PC-3 (cell line): ENCODE measurements around the gene CD7. TPM values are rescaled to one million over a fixed set of nuclear protein-coding genes. Genes with fewer than 3 reads are reported as not detected.

ENCODE experiments used
- ATAC-seq: fragments of 200-7000 bp; cut with Tn5 transposase; 2 replicates; pipeline ENCODE4 v1.9.1; 2020; ENCODE audit warnings: mild to moderate bottlenecking, moderate library complexity
- BruUV-seq: library from RNA; stranded (reverse); fragments of 400-500 nt; replicated peaks from 2 replicates; lab custom pipeline; 2021; lab: Mats Ljungman, UMichigan
- CTCF ChIA-PET: fragments of 300-600 bp; sonication (Branson Sonifier 250); formaldehyde crosslinking; loops from one replicate; lab custom pipeline; 2022; ENCODE audit warnings: antibody characterized with exemption; lab: Charles Lee
- POLR2A ChIA-PET: fragments of 300-600 bp; sonication (Branson Sonifier 250); formaldehyde crosslinking; loops from one replicate; lab custom pipeline; 2022; ENCODE audit warnings: antibody characterized with exemption; ENCODE audit not compliant: unreplicated experiment; lab: Charles Lee
- DNase-seq: peaks from one replicate; pipeline ENCODE4 v3.0.0-alpha.2; 2015
- H2AFZ ChIP-seq: fragments of 300-600 bp; sonication (generic); 2 replicates; pipeline ENCODE4 v1.6.0; 2016; ENCODE audit warnings: antibody characterized with exemption, low read length
- H3F3A ChIP-seq: fragments of 300-600 bp; sonication (generic); one replicate; pipeline ENCODE4 v1.6.0; 2017; ENCODE audit warnings: antibody characterized with exemption, low read length, control low read depth, mild to moderate bottlenecking; ENCODE audit not compliant: unreplicated experiment
- H3K27ac ChIP-seq: fragments of 300-600 bp; sonication (generic); 2 replicates; pipeline ENCODE4 v1.5.1; 2016; ENCODE audit warnings: mild to moderate bottlenecking, low read length
- H3K27me3 ChIP-seq: fragments of 300-600 bp; sonication (generic); 2 replicates; pipeline ENCODE4 v1.6.1; 2016; ENCODE audit warnings: low read length, mixed read lengths
- H3K36me3 ChIP-seq: fragments of 300-600 bp; sonication (generic); 2 replicates; pipeline ENCODE4 v1.6.1; 2016; ENCODE audit warnings: low read depth, mixed run types, low read length, mixed read lengths
- H3K4me1 ChIP-seq: fragments of 300-600 bp; sonication (generic); 2 replicates; pipeline ENCODE4 v1.5.1; 2016; ENCODE audit warnings: low read length; ENCODE audit not compliant: insufficient read depth
- H3K4me2 ChIP-seq: fragments of 300-600 bp; sonication (generic); 2 replicates; pipeline ENCODE4 v1.6.0; 2016; ENCODE audit warnings: low read length
- H3K4me3 ChIP-seq: fragments of 300-600 bp; sonication (generic); 2 replicates; pipeline ENCODE4 v1.5.1; 2016; ENCODE audit warnings: mild to moderate bottlenecking, low read length, mixed read lengths
- H3K79me2 ChIP-seq: fragments of 300-600 bp; sonication (generic); 2 replicates; pipeline ENCODE4 v1.6.1; 2017; ENCODE audit warnings: low read length, mixed read lengths
- H3K9ac ChIP-seq: fragments of 300-600 bp; sonication (generic); 2 replicates; pipeline ENCODE4 v1.6.0; 2016; ENCODE audit warnings: mild to moderate bottlenecking, low read length
- H3K9me2 ChIP-seq: fragments of 300-600 bp; sonication (generic); replicated peaks from 2 replicates; pipeline ENCODE4 v1.6.1; 2016; ENCODE audit warnings: mixed run types, low read length, mixed read lengths
- H3K9me3 ChIP-seq: fragments of 300-600 bp; sonication (generic); 2 replicates; pipeline ENCODE4 v1.6.1; 2016; ENCODE audit warnings: low read length, mixed read lengths
- H4K20me1 ChIP-seq: fragments of 300-600 bp; sonication (generic); 2 replicates; pipeline ENCODE4 v1.6.1; 2016; ENCODE audit warnings: low read length, mixed read lengths
- EZH2 ChIP-seq: fragments of 300-600 bp; sonication (generic); IDR thresholded peaks from one replicate; pipeline ENCODE4 v1.6.1; 2017; ENCODE audit warnings: antibody characterized with exemption, mild to moderate bottlenecking, low read length; ENCODE audit not compliant: unreplicated experiment
- EZH2phosphoT487 ChIP-seq: fragments of 300-600 bp; sonication (generic); IDR thresholded peaks from 2 replicates; pipeline ENCODE4 v1.6.1; 2018; ENCODE audit warnings: mild to moderate bottlenecking, antibody characterized with exemption, low read length, borderline replicate concordance
- intact Hi-C: fragments of 100-400 bp; cut with micrococcal nuclease; formaldehyde crosslinking; loops from 2 replicates; pipeline ENCODE4 v1.9.0; 2023
- total RNA-seq: library from RNA; depleted of rRNA; stranded (reverse); fragments of >200 nt; gene quantifications from 2 replicates; pipeline ENCODE4 v1.2.3, GENCODE V29; 2014
- TF ChIP-seq, protein P1 (sequence below): fragments of 300-600 bp; sonication (generic); conservative IDR thresholded peaks from 2 replicates; pipeline ENCODE4 v1.5.1; 2017; ENCODE audit warnings: antibody characterized with exemption, low read depth, mild to moderate bottlenecking, low read length

CD7 gene
- total RNA-seq, 1 experiment from 2014 or later: 0.15 TPM

DNA sequence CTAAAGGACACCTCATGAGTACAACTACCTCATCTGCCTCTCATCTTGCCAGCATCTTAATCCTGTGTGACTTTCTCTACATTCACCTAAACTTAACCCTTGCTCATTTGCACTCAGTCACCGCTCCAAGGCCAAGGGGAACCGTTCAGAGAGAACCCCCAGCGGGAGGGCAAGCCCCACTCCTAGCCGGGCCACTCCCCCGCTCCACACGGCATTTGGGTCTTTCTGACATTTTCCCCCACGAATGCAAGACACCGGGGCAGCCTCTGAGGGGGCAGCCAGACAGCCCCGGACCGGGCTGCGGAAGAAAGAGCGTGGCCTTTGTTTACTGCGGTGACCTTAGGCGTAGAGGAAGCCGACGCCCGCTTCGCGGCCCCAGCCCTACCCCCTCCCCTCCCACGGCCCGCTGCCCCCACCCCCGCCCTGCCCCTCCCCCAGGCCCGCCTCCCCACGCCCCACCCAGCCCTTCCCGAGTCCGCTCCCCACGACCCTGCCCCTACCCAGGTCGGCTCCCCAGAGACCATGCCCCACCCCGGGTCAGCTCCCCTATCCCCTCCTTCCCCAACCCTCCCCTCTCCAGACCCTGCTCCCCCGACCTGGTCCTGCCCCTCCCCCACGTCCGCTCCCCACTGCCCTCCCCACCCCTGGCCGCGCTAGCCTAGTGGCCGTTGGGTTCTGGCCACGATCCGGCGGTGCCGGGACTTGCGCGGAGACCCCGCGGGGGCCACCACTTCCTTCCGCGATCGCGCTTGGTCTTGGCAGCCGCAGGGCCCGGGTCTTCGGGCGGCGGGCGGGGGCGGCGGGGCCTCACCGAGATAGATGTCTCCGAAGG is 44.7 kb downstream of the CD7 start:
- H3K9me3 ChIP-seq: no peaks in the 10 kb centered on the region
- peak overlapping the region; percentile 81 for H3K27ac ChIP-seq
- H3K9me2 ChIP-seq: no peaks in the 10 kb centered on the region
- ATAC-seq: peak; percentile 4
- H3K79me2 ChIP-seq: peaks cover 65% of the 10 kb centered on the region
- peaks cover 49% of the 10 kb centered on the region for H4K20me1 ChIP-seq
- intact Hi-C loops: no loop called here
- TSS peak; percentile 24 for BruUV-seq
- ChIA-PET CTCF (no interaction called here), POLR2A (no interaction called here)
- H3K9ac ChIP-seq: peak overlapping the region; percentile 99
- peak overlapping the region; percentile 98 for H3K4me3 ChIP-seq
- no peak for TF ChIP-seq EZH2
- TF ChIP-seq EZH2phosphoT487: no peak
- TF ChIP-seq, protein P1, sequence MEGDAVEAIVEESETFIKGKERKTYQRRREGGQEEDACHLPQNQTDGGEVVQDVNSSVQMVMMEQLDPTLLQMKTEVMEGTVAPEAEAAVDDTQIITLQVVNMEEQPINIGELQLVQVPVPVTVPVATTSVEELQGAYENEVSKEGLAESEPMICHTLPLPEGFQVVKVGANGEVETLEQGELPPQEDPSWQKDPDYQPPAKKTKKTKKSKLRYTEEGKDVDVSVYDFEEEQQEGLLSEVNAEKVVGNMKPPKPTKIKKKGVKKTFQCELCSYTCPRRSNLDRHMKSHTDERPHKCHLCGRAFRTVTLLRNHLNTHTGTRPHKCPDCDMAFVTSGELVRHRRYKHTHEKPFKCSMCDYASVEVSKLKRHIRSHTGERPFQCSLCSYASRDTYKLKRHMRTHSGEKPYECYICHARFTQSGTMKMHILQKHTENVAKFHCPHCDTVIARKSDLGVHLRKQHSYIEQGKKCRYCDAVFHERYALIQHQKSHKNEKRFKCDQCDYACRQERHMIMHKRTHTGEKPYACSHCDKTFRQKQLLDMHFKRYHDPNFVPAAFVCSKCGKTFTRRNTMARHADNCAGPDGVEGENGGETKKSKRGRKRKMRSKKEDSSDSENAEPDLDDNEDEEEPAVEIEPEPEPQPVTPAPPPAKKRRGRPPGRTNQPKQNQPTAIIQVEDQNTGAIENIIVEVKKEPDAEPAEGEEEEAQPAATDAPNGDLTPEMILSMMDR: no peak
- no peak for DNase-seq
- H3F3A ChIP-seq: peaks cover 12% of the 10 kb centered on the region
- peak overlapping the region; percentile 89; the same call in 1 of the 2 replicates for H2AFZ ChIP-seq
- peak overlapping the region; percentile 99 for H3K4me2 ChIP-seq
- H3K4me1 ChIP-seq: peaks cover 57% of the 10 kb centered on the region
- H3K27me3 ChIP-seq: no peaks in the 10 kb centered on the region
- H3K36me3 ChIP-seq: peaks cover 10% of the 10 kb centered on the region; the same call in 1 of the 2 replicates

DNA sequence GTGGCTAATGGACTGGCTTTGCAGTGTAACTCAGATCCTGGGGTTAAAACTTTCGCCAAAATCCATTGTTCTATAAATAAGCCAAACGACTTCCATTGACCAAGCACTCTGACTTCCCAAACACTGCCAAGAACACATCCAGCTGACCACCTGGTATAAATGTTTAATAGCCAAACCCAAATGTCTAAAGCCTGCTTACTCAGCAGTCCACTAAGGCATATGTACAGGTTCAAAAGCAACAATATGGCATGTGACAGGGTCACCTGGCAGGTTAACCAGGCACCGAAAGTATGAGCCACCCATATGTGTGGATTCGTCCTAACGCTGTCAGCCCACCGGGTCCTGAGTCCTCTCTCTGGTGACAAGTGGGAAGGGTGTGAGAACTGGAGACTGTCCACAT is 46.0 kb downstream of the CD7 start:
- Histone ChIP-seq H3K4me1 (peaks cover 65% of the 10 kb centered on the region), H3K36me3 (peaks cover 12% of the 10 kb centered on the region), H3K79me2 (peaks cover 78% of the 10 kb centered on the region), H3K4me2 (peak overlapping the region; percentile 98), H3K9me2 (no peaks in the 10 kb centered on the region), H4K20me1 (peaks cover 59% of the 10 kb centered on the region), H3K4me3 (peak overlapping the region; percentile 98), H3K9me3 (no peaks in the 10 kb centered on the region), H3F3A (peaks cover 15% of the 10 kb centered on the region), H3K27ac (no peak overlapping the region; the same call in 1 of the 2 replicates), H3K9ac (peak overlapping the region; percentile 99), H3K27me3 (no peaks in the 10 kb centered on the region), H2AFZ (no peak overlapping the region)
- ChIA-PET CTCF (no interaction called here), POLR2A (no interaction called here)
- no peak for ATAC-seq
- TF ChIP-seq, protein P1: no peak
- TF ChIP-seq EZH2: no peak
- no TSS peak for BruUV-seq
- intact Hi-C loops: no loop called here
- DNase-seq: no peak

DNA sequence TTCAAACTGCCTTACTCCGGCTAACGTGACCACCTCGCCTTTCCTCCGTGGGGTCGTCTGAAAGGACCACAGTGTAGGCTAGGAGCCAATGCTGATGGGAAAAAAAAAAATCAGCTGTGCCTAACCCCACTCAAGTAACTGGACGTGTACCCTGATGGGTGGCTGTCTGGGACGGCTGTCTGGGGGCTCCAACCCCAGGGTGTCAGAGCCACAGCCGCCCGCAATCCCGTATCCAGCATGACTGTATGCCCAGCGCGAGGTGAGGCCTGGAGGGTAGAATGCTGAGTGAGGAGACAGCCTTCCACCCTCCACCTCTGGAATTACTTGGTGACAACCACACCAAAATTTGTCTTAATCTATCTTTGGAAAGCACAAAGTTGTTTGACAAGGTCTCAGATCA is 46.8 kb downstream of the CD7 start:
- no peak for TF ChIP-seq EZH2
- no peak for TF ChIP-seq EZH2phosphoT487
- TF ChIP-seq, protein P1: no peak
- no peak overlapping the region for H3K9ac ChIP-seq
- DNase-seq (no peak), ATAC-seq (no peak)
- peaks cover 15% of the 10 kb centered on the region for H3F3A ChIP-seq
- BruUV-seq: no TSS peak
- peaks cover 20% of the 10 kb centered on the region for H3K36me3 ChIP-seq
- peak overlapping the region; percentile 98 for H3K4me2 ChIP-seq
- no peaks in the 10 kb centered on the region for H3K9me3 ChIP-seq
- no peak overlapping the region for H2AFZ ChIP-seq
- H3K9me2 ChIP-seq: no peaks in the 10 kb centered on the region
- peak overlapping the region; percentile 98; the same call in 1 of the 2 replicates for H3K4me3 ChIP-seq
- peaks cover 67% of the 10 kb centered on the region for H4K20me1 ChIP-seq
- peaks cover 65% of the 10 kb centered on the region for H3K4me1 ChIP-seq
- intact Hi-C loops: no loop called here
- POLR2A ChIA-PET: interaction anchor here (0.6 kb wide), 1 partner anchor 39 kb away, joined by 4 read pairs; no protein-coding TSS in a partner anchor
- no peak overlapping the region for H3K27ac ChIP-seq
- peaks cover 85% of the 10 kb centered on the region for H3K79me2 ChIP-seq
- CTCF ChIA-PET: no interaction called here
- H3K27me3 ChIP-seq: no peaks in the 10 kb centered on the region
